Vagina (tissue), 2 donors: ENCODE data around the gene UBA7.

Experiments used
- POLR2A ChIP-seq, 2 donors: fragments of 450-650 bp; IDR thresholded peaks; one replicate each; pipeline ENCODE4 v1.6.1; 2017; ENCODE audit warnings: antibody characterized with exemption in 2 of 2, mild to moderate bottlenecking in 2 of 2, moderate library complexity in 2 of 2
- TF ChIP-seq, protein P1 (sequence below), 3 experiments: fragments of 450-650 bp in 2 of 3; fragments of 200-600 bp in 1 of 3; sonication (generic) in 1 of 3; IDR thresholded peaks; one replicate each; pipeline ENCODE4 v1.5.1; 2017 to 2019; ENCODE audit warnings: antibody characterized with exemption in 3 of 3, mild to moderate bottlenecking in 2 of 3, moderate library complexity in 2 of 3

DNA sequence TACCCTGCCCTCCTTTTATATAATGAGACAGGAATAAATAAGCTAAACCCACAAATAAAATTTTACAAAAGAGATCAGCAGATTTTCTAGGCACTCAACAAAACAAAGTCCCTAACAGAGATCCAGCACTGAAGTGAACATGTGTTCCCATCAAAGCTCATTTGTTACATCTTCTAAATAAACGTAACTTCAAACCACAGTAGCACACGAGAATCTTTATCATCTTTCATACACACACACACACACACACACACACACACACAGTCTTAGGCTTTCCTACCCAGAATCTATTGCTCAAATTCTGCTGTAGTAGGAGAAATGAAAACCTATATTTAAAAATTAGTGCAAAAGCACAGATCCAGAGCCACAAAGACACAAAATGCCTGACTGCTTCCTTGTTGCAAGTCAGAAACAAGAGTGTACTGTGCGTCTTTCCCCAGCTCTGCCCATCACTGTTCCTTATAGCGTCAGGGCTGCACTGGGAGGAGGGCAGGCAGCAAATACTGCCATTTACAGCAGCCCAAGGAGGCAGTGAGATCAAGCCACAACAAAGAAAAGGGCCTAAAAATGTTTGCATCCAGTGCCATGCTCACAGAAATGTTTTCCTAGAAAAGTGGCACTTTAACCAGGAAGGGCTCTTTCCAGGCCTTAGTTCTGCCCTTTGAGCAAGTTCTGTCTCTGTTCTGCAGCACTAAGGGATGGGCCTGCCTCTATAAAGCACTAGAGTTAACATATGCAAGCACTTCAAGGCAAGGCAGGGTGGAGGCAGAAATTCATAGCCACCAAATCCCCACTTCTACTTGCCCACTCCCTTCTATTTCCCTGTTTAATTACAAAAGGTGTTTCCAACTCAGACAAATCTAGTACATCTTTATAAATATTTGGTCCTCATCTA, 33.4 kb downstream of the UBA7 start:
- TF ChIP-seq, protein P1, sequence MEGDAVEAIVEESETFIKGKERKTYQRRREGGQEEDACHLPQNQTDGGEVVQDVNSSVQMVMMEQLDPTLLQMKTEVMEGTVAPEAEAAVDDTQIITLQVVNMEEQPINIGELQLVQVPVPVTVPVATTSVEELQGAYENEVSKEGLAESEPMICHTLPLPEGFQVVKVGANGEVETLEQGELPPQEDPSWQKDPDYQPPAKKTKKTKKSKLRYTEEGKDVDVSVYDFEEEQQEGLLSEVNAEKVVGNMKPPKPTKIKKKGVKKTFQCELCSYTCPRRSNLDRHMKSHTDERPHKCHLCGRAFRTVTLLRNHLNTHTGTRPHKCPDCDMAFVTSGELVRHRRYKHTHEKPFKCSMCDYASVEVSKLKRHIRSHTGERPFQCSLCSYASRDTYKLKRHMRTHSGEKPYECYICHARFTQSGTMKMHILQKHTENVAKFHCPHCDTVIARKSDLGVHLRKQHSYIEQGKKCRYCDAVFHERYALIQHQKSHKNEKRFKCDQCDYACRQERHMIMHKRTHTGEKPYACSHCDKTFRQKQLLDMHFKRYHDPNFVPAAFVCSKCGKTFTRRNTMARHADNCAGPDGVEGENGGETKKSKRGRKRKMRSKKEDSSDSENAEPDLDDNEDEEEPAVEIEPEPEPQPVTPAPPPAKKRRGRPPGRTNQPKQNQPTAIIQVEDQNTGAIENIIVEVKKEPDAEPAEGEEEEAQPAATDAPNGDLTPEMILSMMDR (IDR thresholded peaks at IDR 0.05): no peak
- TF ChIP-seq POLR2A (IDR thresholded peaks at IDR 0.05): no peak
